ENCODE measurements around the gene TNK2. TPM values are rescaled to one million over a fixed set of nuclear protein-coding genes. Genes with fewer than 3 reads are reported as not detected.
A peak's percentile ranks its signal among the peaks of the same experiment; 100 is the strongest.

TNK2 gene
- total and polyA plus RNA-seq, 2 of the 13 experiments (the other 11 are each of a cell fraction or from before 2014, with no cell fraction given) = 4.6 to 5.8 TPM

- no peak for FAIRE-seq
Observed at GRCh38 chr3:195910499-195910845, 2.1 kb upstream of the TNK2 start.

More at GRCh38 chr3:195910499-195910845, 2.1 kb upstream of the TNK2 start:
- in situ Hi-C loops (cut with HindIII; ENCODE audit: extremely low pct_ligation_motif_present, low pct_unique_long_range_greater_than_20kb) = loop anchor here (10.0 kb wide), 1 partner anchor 56 kb away; no protein-coding TSS in a partner anchor
- Histone ChIP-seq H4K20me1 (ENCODE audit: insufficient read depth, low read length) (no peaks in the 10 kb centered on the region; the same call in 1 of the 2 replicates), H3K27ac (ENCODE audit: extremely low read length, insufficient read depth, low read length) (no peak overlapping the region), H3K79me2 (ENCODE audit: insufficient read depth, low read length) (peaks cover 2% of the 10 kb centered on the region), H3K4me2 (ENCODE audit: low read depth, low read length) (peak overlapping the region; percentile 86), H2AFZ (ENCODE audit: low read length) (no peak overlapping the region), H3K9me3 (ENCODE audit: low read length) (no peaks in the 10 kb centered on the region), H3K27me3 (ENCODE audit: control insufficient read depth in 1 of 2, insufficient read depth in 2 of 2, low read length in 2 of 2) (peaks cover 0 to 7% of the 10 kb centered on the region in 2 experiments; a peak in 3 of 5 replicates), H3K9ac (ENCODE audit: insufficient read depth, low read depth, low read length) (peak overlapping the region; percentile 53; the same call in 1 of the 2 replicates), H3K4me1 (ENCODE audit: insufficient read depth, low read length) (peaks cover 68% of the 10 kb centered on the region), H3K36me3 (replicated peaks in 1 of 2; ENCODE audit: control insufficient read depth in 1 of 2, insufficient read depth in 2 of 2, low read length in 2 of 2) (no peaks in the 10 kb centered on the region), H3K4me3 (replicated peaks in 1 of 3; ENCODE audit: insufficient read depth in 1 of 3, low read depth in 2 of 3, low read length in 3 of 3) (peak overlapping the region in 1 of 3 experiments; percentile 76; a peak in 2 of 6 replicates)
- TF ChIP-seq DNMT3B (CRISPR knock-in tag; conservative IDR thresholded peaks at IDR 0.05) = no peak
- no peak for TF ChIP-seq CBFB (CRISPR knock-in tag; IDR thresholded peaks at IDR 0.05)
- TF ChIP-seq ZNF550 (CRISPR knock-in tag; IDR thresholded peaks at IDR 0.05; ENCODE audit: borderline replicate concordance) = no peak
- TF ChIP-seq, protein P1, sequence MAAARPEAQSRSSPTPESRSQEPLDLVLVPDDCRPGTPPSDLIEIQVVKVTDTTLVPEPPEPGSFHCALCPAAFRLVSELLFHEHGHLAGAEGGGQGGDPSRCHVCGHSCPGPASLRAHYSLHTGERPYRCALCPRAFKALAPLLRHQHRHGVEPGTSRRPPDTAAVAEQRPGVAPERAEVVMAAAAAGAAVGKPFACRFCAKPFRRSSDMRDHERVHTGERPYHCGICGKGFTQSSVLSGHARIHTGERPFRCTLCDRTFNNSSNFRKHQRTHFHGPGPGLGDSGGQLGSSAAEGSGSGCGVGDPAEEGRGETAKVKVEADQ (CRISPR knock-in tag; IDR thresholded peaks at IDR 0.05; ENCODE audit: borderline replicate concordance) = no peak
- TF ChIP-seq CTCF (CRISPR knock-in tag; IDR thresholded peaks at IDR 0.05) = no peak
- TF ChIP-seq ZNF530 (CRISPR knock-in tag; IDR thresholded peaks at IDR 0.05; ENCODE audit: low read depth) = no peak
- TF ChIP-seq PCBP1 (IDR thresholded peaks at IDR 0.05; ENCODE audit: borderline replicate concordance, low read depth, low read length) = no peak
- TF ChIP-seq, protein P2, sequence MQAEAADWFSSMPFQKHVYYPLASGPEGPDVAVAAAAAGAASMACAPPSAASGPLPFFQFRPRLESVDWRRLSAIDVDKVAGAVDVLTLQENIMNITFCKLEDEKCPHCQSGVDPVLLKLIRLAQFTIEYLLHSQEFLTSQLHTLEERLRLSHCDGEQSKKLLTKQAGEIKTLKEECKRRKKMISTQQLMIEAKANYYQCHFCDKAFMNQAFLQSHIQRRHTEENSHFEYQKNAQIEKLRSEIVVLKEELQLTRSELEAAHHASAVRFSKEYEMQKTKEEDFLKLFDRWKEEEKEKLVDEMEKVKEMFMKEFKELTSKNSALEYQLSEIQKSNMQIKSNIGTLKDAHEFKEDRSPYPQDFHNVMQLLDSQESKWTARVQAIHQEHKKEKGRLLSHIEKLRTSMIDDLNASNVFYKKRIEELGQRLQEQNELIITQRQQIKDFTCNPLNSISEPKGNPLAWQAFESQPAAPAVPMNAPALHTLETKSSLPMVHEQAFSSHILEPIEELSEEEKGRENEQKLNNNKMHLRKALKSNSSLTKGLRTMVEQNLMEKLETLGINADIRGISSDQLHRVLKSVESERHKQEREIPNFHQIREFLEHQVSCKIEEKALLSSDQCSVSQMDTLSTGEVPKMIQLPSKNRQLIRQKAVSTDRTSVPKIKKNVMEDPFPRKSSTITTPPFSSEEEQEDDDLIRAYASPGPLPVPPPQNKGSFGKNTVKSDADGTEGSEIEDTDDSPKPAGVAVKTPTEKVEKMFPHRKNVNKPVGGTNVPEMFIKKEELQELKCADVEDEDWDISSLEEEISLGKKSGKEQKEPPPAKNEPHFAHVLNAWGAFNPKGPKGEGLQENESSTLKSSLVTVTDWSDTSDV (CRISPR knock-in tag; IDR thresholded peaks at IDR 0.05) = no peak
- TF ChIP-seq, protein P3, sequence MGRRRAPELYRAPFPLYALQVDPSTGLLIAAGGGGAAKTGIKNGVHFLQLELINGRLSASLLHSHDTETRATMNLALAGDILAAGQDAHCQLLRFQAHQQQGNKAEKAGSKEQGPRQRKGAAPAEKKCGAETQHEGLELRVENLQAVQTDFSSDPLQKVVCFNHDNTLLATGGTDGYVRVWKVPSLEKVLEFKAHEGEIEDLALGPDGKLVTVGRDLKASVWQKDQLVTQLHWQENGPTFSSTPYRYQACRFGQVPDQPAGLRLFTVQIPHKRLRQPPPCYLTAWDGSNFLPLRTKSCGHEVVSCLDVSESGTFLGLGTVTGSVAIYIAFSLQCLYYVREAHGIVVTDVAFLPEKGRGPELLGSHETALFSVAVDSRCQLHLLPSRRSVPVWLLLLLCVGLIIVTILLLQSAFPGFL (CRISPR knock-in tag; IDR thresholded peaks at IDR 0.05) = no peak
- TF ChIP-seq NFATC3 (CRISPR knock-in tag; IDR thresholded peaks at IDR 0.05) = no peak
- TF ChIP-seq KLF16 (CRISPR knock-in tag; IDR thresholded peaks at IDR 0.05) = no peak
- TF ChIP-seq, protein P4, sequence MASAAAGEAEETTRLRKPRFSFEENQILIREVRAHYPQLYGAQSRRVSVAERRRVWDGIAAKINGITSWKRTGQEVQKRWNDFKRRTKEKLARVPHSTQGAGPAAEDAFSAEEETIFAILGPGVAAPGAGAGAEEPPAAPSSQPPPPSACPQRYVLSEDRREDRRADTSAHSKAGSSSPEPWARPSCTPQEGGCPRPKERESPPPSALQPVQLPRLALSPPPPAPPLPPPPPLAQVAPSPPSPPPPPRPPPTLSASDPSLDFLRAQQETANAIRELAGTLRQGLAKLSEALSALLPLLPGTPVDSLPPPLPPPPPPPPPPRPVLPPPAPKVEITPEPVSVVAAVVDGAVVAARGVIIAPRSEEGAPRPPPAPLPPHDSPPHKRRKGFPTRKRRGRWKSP (CRISPR knock-in tag; IDR thresholded peaks at IDR 0.05) = no peak
- TF ChIP-seq ARID2 (CRISPR knock-in tag; IDR thresholded peaks at IDR 0.05; ENCODE audit: borderline replicate concordance) = no peak
- TF ChIP-seq ZNF552 (CRISPR knock-in tag; IDR thresholded peaks at IDR 0.05; ENCODE audit: borderline replicate concordance) = no peak
- no peak for TF ChIP-seq PAWR (CRISPR knock-in tag; IDR thresholded peaks at IDR 0.05; ENCODE audit: borderline replicate concordance)
- TF ChIP-seq MAFK (conservative IDR thresholded peaks at IDR 0.05 in 1 of 2, IDR thresholded peaks at IDR 0.05 in 1 of 2; ENCODE audit: low read length in 2 of 2) = no peak
- ChIA-PET POLR2A (interaction anchor here (2.0 kb wide), 1 partner anchor 10 kb away, joined by 7 read pairs; no protein-coding TSS in a partner anchor), CTCF (ENCODE audit: low intra/inter-chr PET ratio, low total read pairs) (interaction anchor here (1.4 kb wide), 1 partner anchor 15 kb away, joined by 5 read pairs; no protein-coding TSS in a partner anchor)
- no TSS peak for BruUV-seq (replicated peaks)
- ATAC-seq (no peak), DNase-seq (ENCODE audit: low spot score) (no peak)
- 76% methylated on average over 7 of the region's 8 CpGs for WGBS (ENCODE audit: low lambda C conversion rate)
- intact Hi-C loops (cut with micrococcal nuclease; ENCODE audit: unreplicated experiment) = no loop called here
